ENCODE measurements around the gene BCAT1.

Gene BCAT1

DNA sequence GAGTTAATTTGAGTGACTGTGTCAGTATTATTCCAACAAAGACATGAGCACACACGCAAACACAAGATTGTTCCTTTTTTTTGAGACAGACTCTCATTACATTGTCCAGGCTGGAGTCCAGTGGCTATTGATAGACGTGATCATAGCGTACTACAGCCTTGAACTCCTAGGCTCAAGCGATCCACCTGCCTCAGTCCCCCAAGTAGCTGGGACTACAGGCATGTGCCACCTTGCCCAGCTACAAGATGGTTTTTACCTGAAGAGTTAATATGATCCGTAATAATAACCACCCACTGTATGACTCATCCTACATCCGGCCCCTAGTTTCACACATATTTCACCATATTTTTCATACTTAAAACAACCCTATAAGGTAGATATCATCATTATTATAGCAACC is 26.8 kb downstream of the BCAT1 start:
- no peak for DNase-seq (ENCODE audit: low read depth)
- TF ChIP-seq, protein P1, sequence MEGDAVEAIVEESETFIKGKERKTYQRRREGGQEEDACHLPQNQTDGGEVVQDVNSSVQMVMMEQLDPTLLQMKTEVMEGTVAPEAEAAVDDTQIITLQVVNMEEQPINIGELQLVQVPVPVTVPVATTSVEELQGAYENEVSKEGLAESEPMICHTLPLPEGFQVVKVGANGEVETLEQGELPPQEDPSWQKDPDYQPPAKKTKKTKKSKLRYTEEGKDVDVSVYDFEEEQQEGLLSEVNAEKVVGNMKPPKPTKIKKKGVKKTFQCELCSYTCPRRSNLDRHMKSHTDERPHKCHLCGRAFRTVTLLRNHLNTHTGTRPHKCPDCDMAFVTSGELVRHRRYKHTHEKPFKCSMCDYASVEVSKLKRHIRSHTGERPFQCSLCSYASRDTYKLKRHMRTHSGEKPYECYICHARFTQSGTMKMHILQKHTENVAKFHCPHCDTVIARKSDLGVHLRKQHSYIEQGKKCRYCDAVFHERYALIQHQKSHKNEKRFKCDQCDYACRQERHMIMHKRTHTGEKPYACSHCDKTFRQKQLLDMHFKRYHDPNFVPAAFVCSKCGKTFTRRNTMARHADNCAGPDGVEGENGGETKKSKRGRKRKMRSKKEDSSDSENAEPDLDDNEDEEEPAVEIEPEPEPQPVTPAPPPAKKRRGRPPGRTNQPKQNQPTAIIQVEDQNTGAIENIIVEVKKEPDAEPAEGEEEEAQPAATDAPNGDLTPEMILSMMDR (conservative IDR thresholded peaks at IDR 0.05; ENCODE audit: low read depth, low read length) = no peak
- no peak overlapping the region for H3K4me3 ChIP-seq (ENCODE audit: low read length)

DNA sequence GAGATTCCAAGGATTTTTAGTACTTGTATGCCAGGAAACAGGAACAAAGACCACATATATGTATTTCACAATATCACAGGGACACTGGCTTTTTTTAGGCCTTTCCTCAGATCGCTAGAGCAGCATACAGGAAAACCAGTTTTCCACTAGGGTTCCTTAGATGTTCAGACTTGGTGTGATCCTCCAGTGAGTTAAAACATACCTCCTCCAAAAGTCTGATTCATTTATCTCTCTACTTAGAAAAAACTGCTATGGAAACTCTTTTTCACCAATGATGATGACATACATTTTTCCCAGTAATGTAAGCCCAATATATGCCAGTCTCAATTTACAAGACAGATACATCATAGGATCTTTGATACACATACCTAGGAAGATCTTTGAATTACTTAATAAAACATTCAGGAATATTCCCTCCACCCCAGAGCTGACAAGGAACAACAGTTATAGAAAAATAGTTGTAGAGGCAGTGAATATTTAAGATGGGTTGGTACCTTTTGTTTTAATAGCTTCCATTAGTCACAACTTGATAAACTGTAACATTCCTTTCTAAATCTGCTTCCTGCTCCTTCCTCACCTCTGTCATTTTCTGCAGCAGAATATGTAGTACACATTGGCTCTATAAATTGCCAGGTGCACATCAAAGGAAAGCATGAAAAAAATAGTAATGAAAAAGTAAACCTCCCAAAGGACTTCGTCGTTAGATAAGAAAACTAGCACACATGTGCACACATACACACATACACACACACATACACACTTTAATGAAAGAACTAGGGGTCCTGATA is 27.5 kb downstream of the BCAT1 start:
- no peak for DNase-seq (ENCODE audit: low read depth)
- no peak overlapping the region for H3K4me3 ChIP-seq (ENCODE audit: low read length)
- TF ChIP-seq, protein P1 (conservative IDR thresholded peaks at IDR 0.05; ENCODE audit: low read depth, low read length) = no peak

DNA sequence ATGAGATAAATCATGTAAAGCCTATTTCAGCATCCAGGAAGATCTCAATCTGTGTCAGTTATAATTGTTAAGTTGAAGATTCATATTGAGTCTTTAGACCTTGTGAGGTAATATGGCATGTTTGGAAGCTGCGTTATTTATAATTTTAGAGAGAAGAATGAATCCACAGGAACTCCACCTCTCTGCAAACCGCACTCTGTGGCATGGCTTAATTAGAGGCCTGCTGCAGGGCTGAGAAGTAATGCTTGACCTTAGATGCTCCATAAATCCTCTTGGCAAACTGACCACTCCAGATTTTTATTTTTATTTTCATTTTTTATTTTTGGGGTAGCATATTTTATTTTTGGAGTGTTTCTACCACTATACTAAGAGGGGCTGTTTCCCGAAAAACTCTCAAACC is 28.8 kb downstream of the BCAT1 start:
- TF ChIP-seq, protein P1 (conservative IDR thresholded peaks at IDR 0.05; ENCODE audit: low read depth, low read length) = no peak
- DNase-seq (ENCODE audit: low read depth) = no peak
- H3K4me3 ChIP-seq (ENCODE audit: low read length) = no peak overlapping the region

DNA sequence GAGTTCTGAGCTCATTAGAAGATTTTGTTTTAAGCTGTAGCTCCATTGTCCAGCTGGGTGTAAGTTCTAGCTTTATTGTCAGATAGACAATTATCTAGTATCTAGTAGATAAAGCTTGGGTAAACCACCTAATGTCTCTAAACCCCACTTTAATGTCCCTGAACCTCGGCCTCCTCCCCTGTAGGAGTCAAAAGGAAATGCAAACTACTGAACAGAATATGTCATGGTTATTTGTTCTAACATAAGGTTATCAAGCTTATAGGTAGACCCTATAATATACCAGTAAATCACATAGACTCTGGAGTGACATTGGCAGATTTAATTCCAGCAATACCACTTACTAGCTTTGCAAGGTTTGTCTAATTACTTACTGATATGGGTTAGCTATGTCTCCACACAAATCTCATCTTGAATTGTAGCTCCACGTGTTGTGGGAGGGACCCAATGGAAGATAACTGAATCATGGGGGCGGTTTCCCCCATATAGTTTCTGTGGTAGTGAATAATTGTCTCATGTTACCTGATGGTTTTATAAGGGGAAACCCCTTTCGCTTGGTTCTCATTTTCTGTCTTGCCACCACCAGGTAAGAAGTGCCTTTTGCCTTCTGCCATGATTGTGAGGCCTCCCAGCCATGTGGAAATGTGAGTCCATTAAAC is 29.4 kb downstream of the BCAT1 start:
- DNase-seq (ENCODE audit: low read depth) = no peak
- H3K4me3 ChIP-seq (ENCODE audit: low read length) = no peak overlapping the region
- TF ChIP-seq, protein P1 (conservative IDR thresholded peaks at IDR 0.05; ENCODE audit: low read depth, low read length) = no peak

DNA sequence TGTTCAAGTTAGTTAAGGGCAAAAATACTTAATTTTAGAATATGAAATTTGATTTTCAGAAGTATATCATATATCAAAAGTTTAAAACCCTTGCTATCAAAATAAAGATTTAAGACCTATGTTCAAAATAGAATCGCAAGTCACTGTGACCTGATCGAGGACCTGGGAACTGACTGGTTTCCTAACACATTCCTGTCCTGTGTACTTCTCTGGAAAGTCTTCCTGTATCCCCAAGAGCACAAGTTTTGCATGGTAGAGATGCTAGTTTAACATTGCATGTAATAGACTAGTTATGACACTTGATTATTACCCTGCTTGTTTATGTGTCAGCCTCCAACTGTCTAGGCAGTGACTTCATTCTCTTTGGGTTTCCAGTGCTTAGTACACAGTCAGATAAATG is 30.3 kb downstream of the BCAT1 start:
- no peak overlapping the region for H3K4me3 ChIP-seq (ENCODE audit: low read length)
- DNase-seq (ENCODE audit: low read depth) = no peak
- TF ChIP-seq, protein P1 (conservative IDR thresholded peaks at IDR 0.05; ENCODE audit: low read depth, low read length) = no peak

DNA sequence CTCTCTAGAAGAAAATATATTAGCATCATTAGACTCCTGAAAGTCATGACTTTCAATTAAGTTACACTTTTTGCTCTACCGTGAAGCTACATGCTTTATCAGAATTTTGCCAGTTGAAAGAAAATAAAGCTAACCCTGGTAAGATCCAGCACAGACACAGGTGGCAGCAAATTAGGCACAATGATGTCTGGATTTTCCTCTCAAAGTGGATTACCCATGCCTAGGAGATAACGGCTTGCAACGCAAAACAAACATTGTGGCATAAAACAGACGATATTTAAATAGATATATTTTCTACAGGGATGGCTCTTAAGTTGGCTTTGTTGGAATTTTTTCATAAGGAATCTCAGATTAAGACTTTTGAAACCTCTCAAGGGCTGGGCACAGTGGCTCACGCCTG is 33.4 kb downstream of the BCAT1 start:
- TF ChIP-seq, protein P1 (conservative IDR thresholded peaks at IDR 0.05; ENCODE audit: low read depth, low read length) = no peak
- no peak for DNase-seq (ENCODE audit: low read depth)
- H3K4me3 ChIP-seq (ENCODE audit: low read length) = no peak overlapping the region

DNA sequence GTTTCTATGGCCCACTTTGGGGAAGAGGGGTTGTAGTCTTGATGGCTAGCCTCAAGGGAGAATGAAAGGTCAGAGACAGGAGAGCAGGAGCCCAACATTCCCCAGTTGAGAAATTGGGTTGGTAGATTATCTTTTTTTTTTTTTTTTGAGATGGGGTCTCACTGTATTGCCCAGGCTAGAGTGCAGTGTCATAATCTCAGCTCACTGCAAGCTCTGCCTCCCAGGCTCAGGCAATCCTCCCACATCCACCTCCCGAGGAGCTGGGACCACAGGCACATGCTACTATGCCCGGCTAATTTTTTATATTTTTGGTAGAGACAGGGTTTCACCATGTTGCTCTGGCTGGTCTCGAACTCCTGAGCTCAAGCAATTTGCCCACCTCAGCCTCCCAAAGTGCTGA is 34.9 kb downstream of the BCAT1 start:
- TF ChIP-seq, protein P1 (conservative IDR thresholded peaks at IDR 0.05; ENCODE audit: low read depth, low read length) = no peak
- no peak for DNase-seq (ENCODE audit: low read depth)
- H3K4me3 ChIP-seq (ENCODE audit: low read length) = no peak overlapping the region

All from retinal pigment epithelial cell (primary cell).